T-helper 22 cell (primary cell): ENCODE results near the gene GPR62.
A peak's percentile ranks its signal among the peaks of the same experiment; 100 is the strongest.
"Not testable (repeated sequence)": the region's sequence is repeated elsewhere in the genome, so short reads cannot be mapped to it uniquely, and the experiment has no call there.

Experiments
- DNase-seq: peaks from one replicate; pipeline ENCODE4 v3.0.0-alpha.2; 2020; ENCODE audit warnings: low read depth

GPR62 gene

DNA sequence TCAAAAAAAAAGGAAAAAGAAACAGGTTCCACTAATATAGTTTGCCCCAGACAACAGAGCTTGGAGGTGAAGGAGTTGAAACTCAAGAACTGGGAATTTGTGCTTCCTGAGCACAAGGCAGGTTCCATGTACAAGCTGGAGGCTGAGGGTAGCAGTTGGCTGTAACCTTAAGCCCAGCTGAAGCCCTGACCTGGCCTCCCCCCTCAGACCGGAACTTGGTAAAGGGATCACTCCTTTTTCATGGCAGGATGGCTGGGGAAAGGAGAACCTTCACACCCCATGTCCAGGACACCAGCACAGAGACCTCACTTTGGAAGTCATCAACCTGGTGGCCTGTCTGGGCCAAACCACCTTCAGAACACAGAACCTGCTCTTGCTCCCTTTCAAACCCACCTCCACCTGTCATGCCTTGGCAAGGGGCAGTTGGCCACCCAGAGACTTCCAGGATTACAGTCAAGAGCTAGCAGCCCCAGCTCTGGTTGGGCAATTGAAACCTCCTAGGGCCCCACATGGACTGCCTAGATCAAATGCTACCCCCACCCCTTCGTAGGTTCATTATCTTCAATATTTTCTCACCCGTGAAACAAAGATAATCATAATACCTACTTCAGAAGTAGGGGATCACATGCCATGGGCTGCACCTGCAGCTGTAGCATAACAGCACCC, 37.0 kb downstream of the GPR62 start:
- DNase-seq = no peak

DNA sequence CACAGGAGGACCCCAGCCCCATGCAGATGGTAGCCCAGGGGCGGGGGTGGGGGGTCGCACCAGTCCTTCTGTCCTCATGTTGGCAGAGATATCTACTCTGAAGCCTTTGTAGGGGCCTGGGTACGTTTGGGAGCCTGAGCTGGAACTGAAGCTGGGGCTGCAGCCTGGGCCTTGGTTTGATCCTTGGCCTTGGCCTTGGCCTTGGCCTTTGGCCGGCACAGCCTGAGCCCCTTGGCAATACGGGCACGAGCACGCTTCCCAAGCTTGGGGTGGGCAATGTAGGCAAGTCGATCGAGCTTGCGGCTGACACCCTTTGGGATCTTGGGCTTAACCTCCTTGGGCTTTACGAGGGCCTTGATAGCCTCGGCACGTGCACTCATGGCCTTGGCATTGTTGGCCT, 38.5 kb downstream of the GPR62 start:
- not testable (repeated sequence) for DNase-seq

DNA sequence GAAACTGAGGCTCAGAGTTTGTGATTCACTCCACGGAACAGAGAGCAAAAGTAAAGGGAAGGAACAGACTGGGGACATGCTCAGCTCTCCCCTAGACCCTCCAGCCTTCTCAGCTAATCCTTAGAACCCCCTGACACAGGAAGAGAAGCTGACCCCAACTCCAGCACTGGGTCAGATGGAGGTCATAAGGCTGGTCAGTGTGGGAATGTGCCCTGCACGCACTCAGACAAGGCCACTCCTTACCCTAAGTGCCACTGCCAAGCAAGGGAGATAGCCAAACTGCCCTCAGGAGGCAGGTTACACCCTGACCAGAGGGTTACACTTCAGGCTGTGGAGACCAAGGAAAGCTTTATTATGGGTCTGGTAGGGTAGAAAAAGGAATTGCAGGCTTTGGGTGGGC, 39.3 kb downstream of the GPR62 start:
- no peak for DNase-seq

DNA sequence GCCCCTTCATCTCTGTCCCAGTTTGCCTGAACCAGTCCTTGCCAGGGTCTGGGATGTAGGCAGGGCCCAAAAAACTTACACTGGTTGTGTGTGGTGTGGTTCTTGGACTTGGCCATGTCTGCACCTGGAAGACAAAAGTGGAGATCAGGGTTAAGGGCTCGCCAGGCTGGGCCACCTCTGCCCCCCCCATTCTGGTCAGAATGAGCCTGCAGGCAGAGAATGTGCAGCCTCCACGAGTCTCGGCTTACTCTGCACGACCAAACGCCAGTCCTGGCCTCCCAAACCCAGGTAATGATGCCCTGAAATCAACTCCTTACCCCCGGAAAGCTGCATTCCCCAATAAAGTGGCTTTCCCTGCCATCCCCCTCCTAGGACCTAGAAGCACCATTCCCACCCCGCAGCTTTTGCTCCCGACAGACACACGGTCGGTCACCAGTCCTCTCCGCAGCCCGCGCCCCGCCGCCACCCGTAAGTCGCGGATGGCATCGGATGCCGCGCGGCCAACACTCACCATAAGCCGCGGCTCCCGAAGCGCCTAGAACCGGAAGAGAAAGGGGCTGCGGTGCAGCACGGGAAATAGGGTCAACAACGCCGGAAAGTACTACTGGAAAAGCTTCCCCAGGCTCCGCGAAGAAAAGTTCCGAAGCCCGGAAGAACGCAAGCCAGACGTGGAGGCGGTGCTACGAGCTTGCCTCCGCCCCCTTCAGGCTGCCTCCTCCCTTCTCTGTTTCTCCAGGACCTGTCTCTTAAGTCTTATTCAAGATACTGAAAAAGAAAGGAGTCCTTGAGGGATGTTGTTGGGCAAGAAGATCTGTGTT, 40.4 kb downstream of the GPR62 start, which contains the start of gene RPL29:
RPL29 (minus strand) TSS at position 550 of the 818 bp plus-strand sequence; CDS start at position 116, 434 bp downstream.
- DNase-seq = peak; percentile 83

DNA sequence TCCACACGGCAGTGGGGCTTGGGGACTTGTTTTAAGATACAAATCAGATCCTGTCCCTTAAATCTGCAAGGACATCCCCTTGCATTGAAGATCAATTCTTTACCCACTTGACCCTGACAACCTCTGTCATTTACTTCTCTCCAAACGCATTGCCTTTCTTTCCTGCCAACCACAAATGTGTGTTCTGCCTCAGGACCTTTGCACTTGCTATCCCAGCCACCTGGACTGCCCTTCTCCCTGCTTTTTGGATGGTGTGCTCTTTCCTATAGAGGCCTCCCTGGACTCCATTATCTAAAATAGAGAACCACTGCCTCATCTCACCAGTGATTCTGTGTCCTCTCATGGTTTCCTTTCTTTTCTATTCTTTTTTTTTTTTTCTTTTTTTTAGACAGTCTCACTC, 42.0 kb downstream of the GPR62 start:
- DNase-seq = no peak

DNA sequence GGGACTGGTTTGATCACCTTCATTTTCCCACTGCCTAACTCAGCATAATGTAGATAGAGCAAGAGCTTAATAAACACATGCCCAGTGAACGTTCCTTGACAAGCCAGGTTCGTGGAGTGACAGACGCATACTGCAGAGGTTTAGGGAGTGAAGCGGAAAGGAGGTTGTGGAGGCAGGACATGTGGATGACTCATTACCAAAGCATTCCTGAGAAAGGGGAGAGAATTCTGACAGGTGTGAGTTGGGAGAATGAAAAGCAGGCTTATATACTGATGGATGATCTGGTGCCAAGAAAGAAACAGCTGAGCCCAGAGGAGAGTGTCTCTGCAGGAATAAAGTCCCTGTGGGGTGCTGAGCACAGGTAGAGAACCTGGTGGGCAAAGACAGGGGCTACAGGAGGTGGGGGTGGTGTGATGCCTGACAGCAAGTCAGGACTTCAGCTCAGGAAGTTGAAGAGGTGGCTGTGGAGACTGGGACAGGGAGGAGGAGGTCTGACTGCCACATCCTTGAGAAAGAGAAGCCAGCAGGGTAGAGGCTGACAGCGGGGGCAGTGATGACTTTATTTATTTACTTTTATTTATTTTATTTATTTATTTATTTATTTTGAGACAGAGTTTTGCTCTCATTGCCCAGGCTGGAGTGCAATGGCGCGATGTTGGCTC, 42.9 kb downstream of the GPR62 start:
- DNase-seq = no peak

DNA sequence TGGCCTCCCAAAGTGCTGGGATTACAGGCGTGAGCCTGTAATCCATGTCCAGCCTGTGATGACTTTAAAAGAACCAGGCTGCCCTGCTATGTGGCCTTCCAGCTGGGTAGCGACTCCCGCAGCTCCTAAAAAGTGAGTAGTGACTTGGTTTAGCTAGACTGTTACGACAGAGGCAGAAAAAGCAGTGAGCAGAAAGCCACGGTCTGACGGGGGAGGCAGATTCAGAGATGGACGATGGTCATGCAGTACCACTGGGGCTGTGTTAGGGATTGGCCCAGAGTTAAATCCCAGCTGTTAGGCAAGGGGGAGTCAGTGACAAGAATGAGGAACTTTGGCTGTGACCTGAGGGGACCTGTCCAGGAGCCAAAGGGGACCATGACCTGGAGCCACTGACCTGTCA, 43.6 kb downstream of the GPR62 start:
- no peak for DNase-seq

DNA sequence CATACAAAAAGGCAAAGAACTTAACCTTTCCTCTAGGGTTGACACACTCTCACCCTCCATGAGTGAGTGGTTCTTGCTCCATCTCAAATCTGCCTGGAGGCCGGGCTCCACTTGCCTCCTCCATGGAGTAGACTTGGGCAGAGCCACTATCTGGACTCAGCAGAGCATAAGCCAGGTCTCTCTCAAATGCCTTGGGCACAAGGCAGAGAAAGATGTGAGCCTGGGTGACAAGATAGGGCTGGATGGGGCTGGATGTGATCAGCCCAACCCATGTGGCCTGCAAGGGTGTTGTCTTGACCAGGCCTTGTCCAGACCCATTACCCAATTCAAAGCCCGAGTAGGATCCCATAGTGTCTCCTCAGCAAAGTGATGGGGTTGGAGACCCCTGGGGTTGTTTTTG, 44.7 kb downstream of the GPR62 start:
- no peak for DNase-seq

DNA sequence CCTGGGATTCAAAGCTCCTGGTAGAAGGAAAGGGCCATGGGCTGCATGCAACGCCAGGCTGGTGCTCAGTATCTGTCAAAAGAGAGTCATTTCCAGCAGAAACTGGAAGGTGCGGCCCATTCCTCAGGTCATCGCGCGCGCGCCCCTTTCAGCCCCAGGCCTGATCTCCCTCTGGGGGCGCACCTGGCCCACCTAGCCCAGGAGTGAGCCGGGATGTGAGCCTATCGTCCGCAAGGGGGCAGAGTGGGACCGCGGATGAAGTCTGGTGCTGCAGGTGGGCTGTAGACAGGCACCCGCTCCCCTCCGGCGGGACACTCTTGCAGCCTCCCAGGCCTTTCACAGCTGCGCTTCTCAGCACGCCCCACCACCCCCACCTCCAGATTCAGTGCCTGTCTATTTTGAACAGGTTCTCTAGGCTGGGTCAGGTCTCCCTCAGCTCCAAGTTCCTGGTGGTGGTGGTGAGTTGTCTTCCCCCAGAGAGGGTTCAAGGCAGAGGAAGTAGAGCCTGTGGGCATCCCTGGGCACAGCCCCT, 46.3 kb downstream of the GPR62 start:
- DNase-seq = peak; percentile 70

DNA sequence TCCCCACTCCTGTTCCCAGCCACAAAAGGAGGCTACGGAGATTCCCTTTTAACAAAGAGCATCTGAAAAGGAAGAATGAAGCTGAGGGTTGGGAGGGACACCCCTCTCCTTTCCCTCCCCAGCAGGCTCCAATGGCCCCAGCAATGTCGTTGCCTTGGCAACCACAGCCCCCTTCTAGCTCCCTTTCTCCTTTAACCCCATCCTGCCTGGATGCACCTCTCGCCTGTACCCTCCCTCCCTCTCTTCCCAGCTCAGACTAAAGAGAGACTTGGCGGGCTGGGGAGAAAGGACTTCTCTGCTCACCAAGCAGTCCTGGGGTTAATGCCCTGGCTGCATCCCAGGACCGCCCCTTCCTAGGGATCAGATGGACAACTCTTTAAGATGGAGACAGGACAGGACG, 47.6 kb downstream of the GPR62 start:
- no peak for DNase-seq

DNA sequence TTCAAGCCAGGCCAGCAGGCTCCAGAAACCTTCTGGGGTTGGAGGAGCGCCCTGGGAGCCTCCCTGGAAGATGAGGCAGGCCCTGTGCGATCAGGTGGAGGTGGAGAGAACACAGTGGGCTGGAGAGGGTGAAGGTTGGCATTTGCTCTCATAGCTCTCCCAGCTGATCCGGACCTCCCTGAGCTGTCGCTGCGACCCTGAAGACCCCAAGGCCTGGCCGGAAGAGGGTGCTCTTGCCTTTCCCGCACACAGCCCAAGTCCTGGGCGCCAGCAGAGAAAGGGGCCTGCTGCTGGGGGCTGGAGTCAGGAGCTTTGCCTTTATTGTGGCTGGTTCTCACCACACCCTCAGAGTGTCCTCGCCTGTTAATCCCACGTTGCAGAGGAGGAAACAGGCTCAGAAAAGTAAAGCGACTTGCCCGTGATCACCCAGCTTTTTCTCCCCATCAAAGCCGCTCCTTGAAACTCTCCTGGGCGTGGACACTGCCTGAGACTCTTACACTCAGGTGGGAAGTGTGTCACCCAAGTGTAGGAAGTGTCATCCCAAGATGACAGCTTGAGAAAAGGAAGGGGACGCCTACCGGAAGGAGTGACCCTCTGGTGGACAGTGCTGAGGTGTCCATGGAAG, 49.1 kb downstream of the GPR62 start:
- no peak for DNase-seq

DNA sequence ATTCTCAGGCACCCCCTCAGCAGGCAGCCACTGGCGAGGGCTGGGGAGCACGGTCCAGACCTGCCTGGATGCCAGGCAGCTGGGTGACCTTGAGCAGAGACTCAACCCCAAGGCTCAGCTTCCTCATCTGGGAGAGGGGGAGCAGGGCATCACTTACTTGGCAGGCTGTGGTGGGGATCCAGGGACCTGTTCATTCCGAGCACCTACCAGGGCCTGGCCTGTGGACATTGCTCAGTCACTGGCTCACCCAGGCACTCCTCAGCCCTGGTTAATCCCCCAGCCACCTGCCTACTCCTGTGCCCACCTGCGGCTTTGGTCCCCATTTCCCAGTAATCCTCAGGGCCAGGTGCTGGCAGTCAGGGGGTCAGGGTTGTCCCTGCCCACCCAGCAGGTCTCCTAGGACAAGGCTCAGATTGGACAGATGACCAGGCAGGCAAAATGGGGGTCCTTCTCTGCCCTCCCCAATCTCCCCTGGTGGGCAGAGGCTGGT, 49.8 kb downstream of the GPR62 start:
- no peak for DNase-seq

DNA sequence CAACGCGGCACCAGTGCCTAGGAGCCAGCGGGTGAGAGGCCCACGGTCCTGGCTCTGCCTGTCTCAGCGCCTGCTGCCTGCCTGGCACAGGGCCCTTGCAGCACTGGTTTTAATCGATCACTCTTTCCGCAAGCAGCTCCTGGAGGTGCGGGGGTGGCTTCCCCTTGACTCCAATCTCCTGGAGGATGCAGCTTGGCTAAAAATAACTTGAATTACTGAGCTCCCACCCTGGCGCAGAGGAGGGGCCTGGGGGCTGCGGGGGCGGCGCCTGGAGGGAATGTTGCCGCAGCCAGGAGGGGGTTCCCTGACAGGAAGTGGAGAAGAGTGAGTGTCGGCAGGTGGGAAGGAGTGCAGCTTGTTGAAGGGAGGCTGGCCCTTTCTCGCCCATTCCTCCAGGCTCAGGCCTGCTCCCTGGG, 50.4 kb downstream of the GPR62 start:
- DNase-seq = no peak

DNA sequence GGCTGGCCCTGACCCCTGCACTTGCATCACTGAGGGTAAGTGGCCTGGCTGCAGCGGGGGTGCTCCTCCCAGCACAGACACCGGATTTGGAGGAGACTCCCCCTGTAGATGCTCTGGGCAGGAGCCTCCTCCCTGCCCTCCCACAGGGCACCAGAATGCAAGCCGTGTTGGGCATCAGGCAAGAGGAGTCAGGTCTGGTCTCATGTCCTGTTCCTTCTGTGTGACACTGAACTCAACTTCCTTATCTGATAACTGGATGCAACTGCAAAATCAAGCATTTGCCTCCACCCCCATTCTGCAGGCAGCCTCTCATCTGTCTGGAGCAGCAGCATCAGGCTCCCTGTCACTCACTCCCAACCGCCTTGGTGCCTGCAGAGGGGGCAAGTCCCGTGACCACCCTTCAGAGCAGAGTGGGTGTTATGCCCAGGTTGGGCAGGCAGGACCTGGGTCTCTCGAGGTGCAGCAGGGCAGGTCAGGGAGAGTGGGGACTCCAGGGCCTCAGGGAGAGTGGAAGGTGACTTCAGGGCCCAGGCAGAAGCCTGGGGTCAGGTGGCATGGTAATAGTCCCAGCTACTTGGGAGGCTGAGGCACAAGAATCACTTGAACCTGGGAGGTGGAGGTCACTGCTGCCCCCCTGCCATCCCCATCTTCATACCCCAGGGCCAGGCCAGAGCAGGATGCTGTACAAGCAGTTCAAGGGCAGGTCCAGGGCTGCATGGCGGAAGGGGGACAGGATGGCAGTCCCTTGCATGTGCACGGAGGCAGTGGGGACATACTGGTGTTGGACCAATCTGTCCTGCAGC, 51.0 kb downstream of the GPR62 start:
- DNase-seq = no peak

DNA sequence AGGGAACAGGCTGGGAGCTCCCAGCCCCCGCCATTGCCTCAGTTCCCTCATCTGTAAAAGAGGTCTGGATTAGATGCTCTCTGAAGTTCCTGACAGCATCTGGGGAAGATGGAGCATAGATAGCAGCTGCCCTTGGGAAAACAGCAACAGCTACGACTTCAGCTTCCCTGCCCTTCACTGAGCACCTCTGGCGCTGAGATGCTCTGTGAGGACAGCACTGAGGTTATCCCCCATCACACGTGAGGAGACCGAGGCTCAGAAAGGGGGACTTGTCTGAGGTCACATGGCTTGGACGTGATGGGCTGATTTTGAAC, 51.6 kb downstream of the GPR62 start:
- no peak for DNase-seq
